T-helper 2 cell treated with Interferon-gamma antibody and Interleukin-4, amounts not matched to agents 100 ng/mL and 5 ng/mL, for 36 hours (primary cell): Measurements from ENCODE around the gene SCAMP2. TPM values are rescaled to one million over a fixed set of nuclear protein-coding genes. Genes with fewer than 3 reads are reported as not detected.

Experiments
- intact Hi-C: fragments of 100-400 bp; cut with micrococcal nuclease; formaldehyde crosslinking; loops from one replicate; pipeline ENCODE4 v1.15.1; 2023
- total RNA-seq: library from RNA; stranded (reverse); gene quantifications from 2 replicates; pipeline ENCODE4 v1.2.3, GENCODE V29; 2022

SCAMP2 gene
- total RNA-seq, 1 donor from 2014 or later = 132 TPM

GRCh38 chr15:74864296-74864695, 8.9 kb downstream of the SCAMP2 start:
- intact Hi-C loops = no loop called here

GRCh38 chr15:74863239-74864056, 9.7 kb downstream of the SCAMP2 start:
- intact Hi-C loops = no loop called here

- intact Hi-C loops = no loop called here
Measured at GRCh38 chr15:74858369-74858740, 14.8 kb downstream of the SCAMP2 start.

DNA sequence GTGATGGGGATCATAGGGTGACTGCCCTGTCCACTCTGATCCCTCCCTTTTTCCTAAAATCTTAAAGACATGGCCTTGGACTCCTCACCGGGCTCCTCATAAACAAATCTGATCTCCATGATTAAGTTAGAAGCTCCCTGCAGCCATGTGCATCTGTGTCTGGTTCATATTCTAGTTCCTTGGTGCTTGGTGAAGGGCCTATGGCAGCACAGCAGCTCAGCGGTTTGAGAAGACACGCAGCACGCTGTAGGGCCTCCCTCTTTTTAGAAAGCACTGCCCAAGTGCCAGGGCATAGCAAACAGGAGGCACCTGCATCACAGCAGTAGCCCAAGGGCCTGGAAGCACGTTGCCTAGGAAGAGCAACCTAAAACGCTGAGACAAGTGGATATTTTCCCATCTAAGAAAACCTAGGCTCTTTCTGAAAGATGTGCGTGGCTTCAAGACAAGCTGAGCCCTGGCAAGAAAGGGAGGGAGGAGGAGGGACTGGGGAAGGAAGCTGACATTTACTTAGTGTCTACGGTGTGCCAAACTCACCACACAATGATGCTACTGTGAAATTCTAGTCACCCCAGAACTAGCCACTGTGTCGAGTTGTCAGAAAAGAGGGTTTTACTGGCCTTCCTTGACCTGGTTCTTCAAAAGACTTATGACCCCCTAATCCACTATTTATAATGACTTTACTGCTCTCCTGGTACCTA, 15.3 kb downstream of the SCAMP2 start:
- intact Hi-C loops = no loop called here

DNA sequence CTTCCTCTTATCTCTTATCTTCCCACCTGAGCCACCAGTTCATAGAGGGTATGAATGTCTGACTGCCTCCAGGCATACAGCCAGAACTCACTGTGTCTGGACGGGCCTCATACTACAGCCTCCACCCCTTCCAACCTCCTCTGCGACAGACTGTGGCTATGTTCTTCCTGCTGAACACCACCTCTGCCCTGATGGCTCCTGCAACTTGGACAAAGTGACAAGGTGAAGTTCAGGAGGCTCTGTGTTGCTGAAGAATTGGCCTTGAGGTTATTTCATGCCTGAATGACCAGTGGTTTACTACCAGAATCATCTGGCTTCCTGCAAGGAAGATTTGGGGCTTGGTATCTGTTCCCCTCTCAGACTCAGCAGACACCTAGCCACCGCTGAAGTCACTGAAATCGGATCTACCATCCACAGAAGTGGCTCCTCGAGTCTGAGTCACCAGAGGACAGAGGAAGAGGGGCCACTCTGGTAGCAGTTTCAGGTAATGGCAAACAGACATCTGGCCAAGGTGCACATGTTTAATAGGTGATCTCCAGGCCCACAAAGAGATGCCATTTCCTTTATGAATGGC, 16.0 kb downstream of the SCAMP2 start:
- intact Hi-C loops = no loop called here

DNA sequence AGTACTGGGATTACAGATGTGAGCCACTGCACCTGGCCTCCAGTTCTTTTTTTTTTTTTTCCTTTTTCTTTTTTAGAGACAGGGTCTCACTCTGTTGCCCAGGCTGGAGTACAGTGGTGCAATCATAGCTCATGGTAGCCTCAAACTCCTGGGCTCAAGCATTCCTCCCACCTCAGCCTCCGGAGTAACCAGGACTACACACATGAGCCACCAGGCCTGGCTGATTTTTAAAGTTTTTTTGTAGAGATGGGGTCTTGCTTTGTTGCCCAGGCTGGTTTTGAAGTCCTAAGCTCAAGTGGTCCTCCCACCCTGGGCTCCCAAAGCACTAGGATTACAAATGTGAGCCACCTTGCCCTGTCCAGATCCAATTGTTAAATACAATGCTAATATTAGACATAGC, 16.6 kb downstream of the SCAMP2 start:
- intact Hi-C loops = no loop called here

DNA sequence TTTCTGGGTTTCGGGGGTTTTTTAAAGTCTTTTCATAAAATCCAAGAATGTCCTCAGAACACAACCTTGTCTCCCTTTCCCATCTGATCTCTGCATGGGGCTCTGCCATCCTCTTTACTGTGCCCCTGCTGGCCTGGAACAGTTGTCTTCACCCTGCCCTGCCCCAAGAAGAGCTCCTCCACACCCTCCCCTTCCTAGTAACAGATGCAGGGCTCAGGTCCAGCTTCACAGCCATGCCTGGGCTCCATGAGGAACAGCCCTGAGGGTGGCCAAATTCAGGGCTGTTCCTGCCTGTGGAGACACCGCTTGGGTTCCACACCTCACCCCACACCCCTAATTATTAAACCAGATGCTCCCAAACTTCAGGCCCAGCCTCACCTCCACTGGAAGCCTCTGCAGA, 17.3 kb downstream of the SCAMP2 start:
- intact Hi-C loops = no loop called here

GRCh38 chr15:74854453-74855022, 18.6 kb downstream of the SCAMP2 start:
- intact Hi-C loops = no loop called here

DNA sequence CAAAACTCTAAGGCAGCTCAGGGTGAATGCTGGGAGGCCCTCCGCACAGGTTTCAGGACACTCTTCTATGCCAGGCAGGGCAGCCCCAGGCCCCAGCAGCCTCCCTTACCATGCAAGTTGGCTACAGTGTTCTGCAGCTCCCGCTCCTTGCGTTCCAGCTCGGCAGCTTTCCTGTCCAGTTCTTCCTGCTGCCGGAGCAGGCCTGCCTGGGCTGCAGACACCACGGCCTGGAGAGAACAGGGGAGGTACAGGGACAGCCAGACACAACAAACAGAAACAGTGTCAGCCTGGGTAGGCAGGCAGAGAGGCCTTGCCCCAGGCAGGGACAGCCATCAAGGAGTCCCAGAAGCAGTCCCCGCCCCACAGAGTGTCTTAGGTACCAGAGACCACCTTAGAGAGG, 21.2 kb downstream of the SCAMP2 start:
- intact Hi-C loops = no loop called here

GRCh38 chr15:74850393-74850792, 22.8 kb downstream of the SCAMP2 start:
- intact Hi-C loops = no loop called here

- intact Hi-C loops = no loop called here
Measured at GRCh38 chr15:74847432-74847831, 25.7 kb downstream of the SCAMP2 start.

DNA sequence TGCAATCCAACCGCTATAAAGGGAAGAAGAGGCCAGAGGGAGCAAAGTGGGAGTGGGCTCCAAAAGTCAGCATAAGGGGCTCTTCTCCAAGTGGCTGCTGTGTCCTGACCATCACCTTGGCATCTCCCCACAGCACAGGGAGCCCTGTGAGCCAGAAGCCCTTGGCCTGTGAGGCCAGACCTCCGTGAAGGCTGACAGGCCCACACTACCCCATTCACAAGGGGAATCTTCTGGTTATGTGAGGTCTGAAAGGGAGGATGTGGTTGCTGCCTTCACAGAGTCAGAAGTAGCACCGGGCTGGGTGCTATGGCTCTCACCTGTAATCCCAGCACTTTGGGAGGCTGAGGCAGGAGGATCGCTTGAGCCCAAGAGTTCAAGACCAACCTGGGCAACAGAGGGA, 27.6 kb downstream of the SCAMP2 start:
- intact Hi-C loops = loop anchor here (1.0 kb wide), 1 partner anchor 28 kb away; the partner anchor contains the start of gene SCAMP2

GRCh38 chr15:74845208-74845568, 28.0 kb downstream of the SCAMP2 start:
- intact Hi-C loops = loop anchor here (1.0 kb wide), 1 partner anchor 28 kb away; the partner anchor contains the start of gene SCAMP2

DNA sequence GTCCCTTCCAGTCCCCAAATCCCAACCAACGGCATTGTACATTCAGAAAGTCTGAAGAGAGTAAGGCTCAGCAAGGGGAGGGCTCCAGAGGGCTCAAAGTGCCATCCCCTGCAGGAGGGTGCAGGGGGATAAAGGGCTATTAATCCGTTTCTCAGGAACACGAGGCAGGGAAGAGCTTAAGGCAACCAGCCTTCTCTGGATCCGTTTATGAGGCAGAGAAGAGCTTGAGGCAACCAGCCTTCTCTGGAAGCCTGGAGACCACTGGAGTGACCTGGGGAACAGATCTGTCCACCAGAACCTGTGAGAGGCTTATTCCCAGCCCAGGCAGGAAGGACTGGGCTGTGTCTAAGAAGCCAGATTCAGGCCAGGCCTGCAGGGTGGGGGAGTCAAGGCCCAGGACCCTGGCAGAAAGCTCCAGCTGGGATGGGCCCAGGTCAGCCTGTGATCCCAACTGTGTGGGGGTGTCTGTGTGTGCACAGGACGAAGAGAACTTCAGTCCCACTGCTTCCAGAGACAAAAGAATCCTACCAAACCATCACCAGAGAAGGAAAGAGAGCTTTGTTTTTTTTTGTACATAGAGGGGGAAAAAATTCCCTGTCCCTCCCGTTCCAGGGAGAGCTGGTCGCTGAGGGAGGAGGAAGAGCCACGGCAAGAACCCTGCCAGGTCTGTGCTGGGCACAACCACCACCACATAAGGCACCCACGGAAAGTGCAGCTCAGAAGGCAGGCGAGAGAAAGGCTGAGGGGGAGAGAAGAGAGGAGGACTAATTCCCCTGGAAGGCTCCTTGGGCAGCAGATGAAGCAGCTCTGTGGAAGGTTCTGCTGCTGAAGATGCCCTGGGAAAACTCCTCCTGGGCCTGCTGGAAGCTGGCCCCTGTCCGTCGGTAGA, 28.6 kb downstream of the SCAMP2 start:
- intact Hi-C loops = loop anchor here (1.0 kb wide), 1 partner anchor 29 kb away; the partner anchor contains the start of gene SCAMP2

GRCh38 chr15:74843891-74844299, 29.3 kb downstream of the SCAMP2 start:
- intact Hi-C loops = loop anchor here (1.0 to 2.0 kb wide), 5 partner anchors 26 to 94 kb away; partner anchors contain the start of genes COX5A and FAM219B

DNA sequence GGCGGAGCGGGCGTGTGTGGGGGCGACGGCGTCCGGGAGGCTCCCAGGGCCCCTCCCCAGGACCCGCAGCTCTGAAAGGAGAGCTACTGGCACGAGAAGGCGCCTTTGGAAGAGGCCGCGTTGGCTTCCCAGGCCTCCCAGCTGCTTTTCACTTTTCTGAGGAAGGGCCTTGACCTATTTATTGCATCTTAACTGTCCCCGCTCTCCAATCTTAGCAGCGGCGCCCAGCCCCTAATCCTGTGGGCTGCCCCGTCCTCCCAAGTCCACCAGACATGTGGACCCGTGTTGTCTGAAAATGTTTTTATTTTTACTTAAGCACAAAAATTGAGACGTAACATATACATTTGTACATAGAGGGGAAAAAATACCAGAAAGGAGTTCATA, 29.7 kb downstream of the SCAMP2 start:
- intact Hi-C loops = loop anchor here (1.0 to 2.0 kb wide), 5 partner anchors 27 to 95 kb away; partner anchors contain the start of genes COX5A and FAM219B

- intact Hi-C loops = loop anchor here (1.0 to 2.0 kb wide), 5 partner anchors 27 to 95 kb away; partner anchors contain the start of genes COX5A and FAM219B
Measured at GRCh38 chr15:74842581-74843444, 30.4 kb downstream of the SCAMP2 start, which contains the start of gene ULK3. Gene ULK3 (minus strand): TSS chr15:74843156. CDS start chr15:74843105, 51 bp downstream.

- intact Hi-C loops = loop anchor here (2.0 kb wide), 3 partner anchors 61 to 71 kb away; partner anchors contain the start of gene FAM219B
Measured at GRCh38 chr15:74841891-74842373, 31.2 kb downstream of the SCAMP2 start.
